ENCODE results near the gene FIS1. TPM values are rescaled to one million over a fixed set of nuclear protein-coding genes. Genes with fewer than 3 reads are reported as not detected.

The FIS1 gene
- total RNA-seq, 6 donors from 2014 or later: 167 to 276 (median 221) TPM

DNA sequence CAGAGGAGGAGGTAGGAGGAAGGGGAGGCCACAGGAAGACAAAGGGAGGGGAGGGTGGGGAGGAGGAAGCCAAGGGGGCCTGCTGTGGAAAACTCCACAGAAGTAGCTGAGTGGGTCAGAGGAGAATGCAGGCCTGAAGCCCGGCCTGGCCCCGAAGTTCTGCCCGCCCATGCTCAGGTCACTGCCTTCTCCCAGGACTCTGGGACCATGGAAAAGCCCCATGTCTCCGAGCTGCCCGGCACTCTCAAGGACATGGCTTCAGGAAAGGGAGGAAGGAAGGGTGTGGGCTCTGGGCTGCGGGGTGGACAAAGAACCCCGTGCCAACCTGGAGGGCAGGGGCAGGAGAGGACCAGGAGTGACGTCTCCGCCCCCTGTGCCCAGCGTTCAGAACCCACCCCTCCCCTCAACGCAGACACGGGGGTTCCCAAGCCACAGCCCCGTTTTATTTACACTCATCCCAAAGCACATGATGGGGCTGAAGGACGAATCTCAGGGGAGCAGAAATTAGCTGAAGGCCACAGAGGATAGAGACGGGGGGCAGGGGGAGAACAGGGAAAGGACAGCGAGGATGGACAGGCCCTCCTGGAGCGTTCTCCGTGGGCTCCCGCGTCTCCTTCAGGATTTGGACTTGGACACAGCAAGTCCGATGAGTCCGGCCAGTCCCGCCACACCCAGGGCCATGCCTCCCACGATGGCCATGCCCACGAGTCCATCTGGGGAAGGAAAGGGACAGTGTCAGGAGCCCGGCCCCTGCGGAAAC is 5.5 kb downstream of the FIS1 start:
- H3K36me3 ChIP-seq: peaks cover 3 to 54% (median 24%) of the 10 kb centered on the region in 4 donors
- 51 to 66% methylated on average over 7 to 27 of the region's 27 CpGs for WGBS, 2 donors
- H3K27ac ChIP-seq: peak overlapping the region; percentile 76 to 94 (median 88)
- H3K4me1 ChIP-seq: peaks cover 45 to 61% (median 57%) of the 10 kb centered on the region in 4 donors
- TF ChIP-seq CTCF (IDR thresholded peaks at IDR 0.05) (no peak), EP300 (IDR thresholded peaks at IDR 0.05) (peak in 1 of 4 donors; percentile 51), POLR2AphosphoS5 (IDR thresholded peaks at IDR 0.05) (peak; percentile 20 to 74), POLR2A (IDR thresholded peaks at IDR 0.05) (no peak)
- DNase-seq (peak; percentile 49 to 65), ATAC-seq (ENCODE audit: low FRiP score in 2 of 2) (no peak)
- no peaks in the 10 kb centered on the region for H3K9me3 ChIP-seq
- H3K27me3 ChIP-seq: no peaks in the 10 kb centered on the region
- peak overlapping the region in 1 of 4 donors; percentile 15 for H3K4me3 ChIP-seq

DNA sequence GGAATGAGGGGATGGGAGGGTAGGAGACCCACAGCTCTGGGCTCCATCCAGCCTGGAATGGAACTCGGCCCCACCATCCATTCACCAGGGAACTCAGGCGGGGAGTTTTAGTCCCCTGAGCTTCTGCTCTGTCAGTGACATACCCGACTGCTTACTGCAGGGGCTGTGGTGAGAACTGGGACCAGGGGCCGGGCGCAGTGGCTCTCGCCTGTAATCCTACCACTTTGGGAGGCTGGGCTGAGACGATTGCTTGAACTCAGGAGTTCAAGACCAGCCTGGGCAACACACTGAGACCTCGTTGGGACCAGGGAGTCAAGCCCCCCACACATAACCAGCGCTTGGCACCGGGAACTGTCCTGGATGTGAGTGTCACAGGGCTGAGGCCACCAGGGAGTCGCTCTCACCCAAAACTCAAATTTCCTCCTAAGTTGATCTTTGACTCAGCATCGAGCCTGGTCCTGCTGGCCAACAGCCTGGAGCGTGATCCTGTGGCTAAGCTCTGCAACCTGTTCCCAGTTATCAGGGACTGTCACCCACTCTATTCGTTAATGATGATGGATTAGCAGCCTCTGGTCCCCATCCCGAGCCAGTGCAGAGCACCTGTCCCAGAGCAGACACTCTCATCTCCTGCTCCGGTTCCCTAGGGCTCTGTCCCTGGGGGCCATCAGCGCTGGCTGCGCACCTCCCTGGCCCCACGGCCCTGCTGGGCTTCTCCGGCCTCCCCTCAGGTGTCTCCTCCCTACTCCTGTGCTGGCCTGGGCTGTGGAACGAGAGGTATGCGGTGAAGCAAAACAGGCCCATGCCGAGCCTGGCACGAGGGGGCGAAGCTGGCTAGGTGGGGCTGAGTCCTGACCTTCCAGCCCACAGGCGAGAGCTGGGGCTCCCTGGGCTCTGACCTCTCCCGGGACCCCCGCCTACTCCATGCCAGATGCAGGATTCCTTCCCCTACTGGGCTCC is 6.4 kb downstream of the FIS1 start:
- Histone ChIP-seq H3K36me3 (peaks cover 3 to 54% (median 25%) of the 10 kb centered on the region in 4 donors), H3K27me3 (no peaks in the 10 kb centered on the region), H3K4me3 (peak overlapping the region in 1 of 4 donors; percentile 15), H3K4me1 (peaks cover 39 to 56% (median 50%) of the 10 kb centered on the region in 4 donors), H3K9me3 (no peaks in the 10 kb centered on the region), H3K27ac (peak overlapping the region; percentile 76 to 94 (median 88))
- WGBS, 2 donors: 63 to 65% methylated on average over 18 to 22 of the region's 28 CpGs
- TF ChIP-seq CTCF (IDR thresholded peaks at IDR 0.05): no peak
- TF ChIP-seq POLR2A (IDR thresholded peaks at IDR 0.05): no peak
- peak in 1 of 2 donors; percentile 58 for DNase-seq
- peak; percentile 2 to 11 for ATAC-seq (ENCODE audit: low FRiP score in 2 of 2)

DNA sequence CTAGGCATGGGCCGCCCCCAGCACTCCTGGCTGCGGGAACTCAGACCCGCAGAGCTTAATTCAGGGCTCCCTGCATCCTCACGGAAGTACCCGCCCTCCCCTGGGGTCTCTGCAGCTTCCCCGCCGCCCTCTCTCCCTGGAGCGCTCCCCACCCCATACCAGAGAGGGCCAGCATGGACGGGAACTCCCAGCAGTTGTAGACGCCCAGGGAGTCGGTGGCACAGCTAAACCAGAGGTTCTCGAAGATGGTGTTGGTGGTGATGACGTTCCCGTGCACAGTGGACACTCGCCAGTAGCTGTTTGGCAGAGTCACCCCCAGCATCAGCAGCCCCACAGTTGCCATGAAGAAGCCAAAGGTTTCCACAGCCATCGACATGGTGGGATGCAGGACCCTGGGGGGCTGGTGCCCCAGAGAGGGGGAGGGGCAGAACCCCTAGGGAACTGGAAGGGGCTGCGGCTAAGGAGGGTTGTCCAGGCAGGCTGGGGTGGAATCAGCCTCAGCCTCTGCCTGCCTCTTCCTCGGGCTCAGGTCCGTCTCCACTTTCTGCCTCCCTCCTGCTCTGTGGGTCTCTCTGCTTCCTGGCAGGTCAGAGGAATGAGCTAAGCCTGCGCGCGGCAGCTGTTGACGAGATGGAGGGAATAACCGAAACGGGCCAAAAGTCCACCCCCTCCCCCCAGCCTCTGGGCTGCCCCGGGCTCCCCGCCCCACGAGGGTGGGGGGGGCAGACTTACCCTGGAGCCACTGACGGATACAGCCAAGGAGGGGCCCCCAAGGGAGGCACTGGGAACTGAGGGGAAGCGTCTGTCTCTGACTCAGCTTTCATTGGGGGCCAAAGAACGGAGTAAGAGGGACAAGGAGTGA is 7.4 kb downstream of the FIS1 start, which contains the start of gene CLDN15:
TSS of gene CLDN15 (minus strand) at position 597 of the 862 bp plus-strand sequence. CDS start at position 376, 221 bp downstream.
- Histone ChIP-seq H3K27ac (peak within 1 kb of the TSS; percentile 76 to 94 (median 88)), H3K9me3 (no peaks in the 10 kb centered on the region), H3K27me3 (no peaks in the 10 kb centered on the region), H3K4me3 (peak within 1 kb of the TSS in 1 of 4 donors; percentile 15), H3K4me1 (peaks cover 41 to 53% (median 47%) of the 10 kb centered on the region in 4 donors), H3K36me3 (peaks cover 3 to 54% (median 25%) of the 10 kb centered on the region in 4 donors)
- DNase-seq (peak in 1 of 2 donors; percentile 40), ATAC-seq (ENCODE audit: low FRiP score in 2 of 2) (peak in 1 of 2 donors; percentile 85)
- WGBS, 2 donors: 55 to 58% methylated on average over 19 to 31 of the region's 31 CpGs
- TF ChIP-seq POLR2AphosphoS5 (IDR thresholded peaks at IDR 0.05) (peak in 1 of 2 donors; percentile 3), POLR2A (IDR thresholded peaks at IDR 0.05) (no peak)

DNA sequence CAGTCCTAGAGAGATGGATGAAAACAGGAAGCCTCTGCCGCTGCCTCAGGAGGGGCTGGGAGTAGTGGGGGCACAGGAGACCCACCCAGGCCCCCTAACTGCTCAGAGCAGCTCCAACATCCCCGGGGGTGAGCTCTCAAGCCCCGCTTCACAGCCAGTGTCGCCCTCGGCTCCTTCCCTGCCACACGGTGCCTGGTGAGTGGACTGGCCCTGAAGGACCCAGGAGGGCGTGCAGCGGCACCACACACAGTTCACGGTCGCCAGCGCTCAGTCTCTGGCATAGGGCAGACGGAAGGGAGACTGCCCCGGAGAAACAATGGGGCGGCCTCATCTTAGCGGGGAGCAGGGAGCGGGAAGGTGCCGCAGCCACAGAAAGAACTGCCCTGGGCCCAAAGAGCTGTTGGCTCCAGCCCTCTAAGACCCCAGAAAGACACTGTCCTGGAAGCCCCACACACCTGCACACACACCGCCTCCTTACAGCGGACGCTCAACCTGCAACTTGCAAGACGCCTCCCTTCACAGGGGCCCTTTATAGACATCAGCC is 8.5 kb downstream of the FIS1 start:
- H3K4me3 ChIP-seq: no peak overlapping the region
- TF ChIP-seq EP300 (IDR thresholded peaks at IDR 0.05): no peak
- TF ChIP-seq POLR2AphosphoS5 (IDR thresholded peaks at IDR 0.05): no peak
- TF ChIP-seq CTCF (IDR thresholded peaks at IDR 0.05): no peak
- TF ChIP-seq POLR2A (IDR thresholded peaks at IDR 0.05): no peak
- ATAC-seq (ENCODE audit: low FRiP score in 2 of 2) (no peak), DNase-seq (peak in 1 of 2 donors; percentile 59)
- H3K9me3 ChIP-seq: no peaks in the 10 kb centered on the region
- H3K4me1 ChIP-seq: peaks cover 51 to 55% (median 52%) of the 10 kb centered on the region in 4 donors
- peaks cover 3 to 54% (median 25%) of the 10 kb centered on the region in 4 donors for H3K36me3 ChIP-seq
- H3K27ac ChIP-seq: peak overlapping the region in 1 of 4 donors; percentile 27
- 72 to 78% methylated on average over 16 to 21 of the region's 21 CpGs for WGBS, 2 donors
- no peaks in the 10 kb centered on the region for H3K27me3 ChIP-seq
